H1 (cell line): ENCODE measurements around the gene LGALS9. TPM values are rescaled to one million over a fixed set of nuclear protein-coding genes. Genes with fewer than 3 reads are reported as not detected.
A peak's percentile ranks its signal among the peaks of the same experiment; 100 is the strongest.

Experiments
- BACH1 ChIP-seq: IDR thresholded peaks from 2 replicates; pipeline ENCODE4 v1.6.1; 2012; ENCODE audit warnings: low read length, improper control_type of control experiment
- CHD7 ChIP-seq: fragments of 300-600 bp; sonication (generic); IDR thresholded peaks from 2 replicates; pipeline ENCODE4 v1.7.1; 2012; ENCODE audit warnings: low read length, moderate library complexity, mild to moderate bottlenecking, inconsistent platforms; ENCODE audit not compliant: insufficient replicate concordance
- CTCF ChIP-seq, 3 experiments: IDR thresholded peaks; 1 replicate in 2 of 3; 2 replicates in 1 of 3; pipeline versions ENCODE4 v1.5.1 to v1.6.1; 2011; ENCODE audit warnings: low read length in 3 of 3, mild to moderate bottlenecking in 3 of 3, inconsistent platforms in 2 of 3, low read depth in 1 of 3, moderate library complexity in 1 of 3; ENCODE audit not compliant: insufficient read depth in 1 of 3; ENCODE audit errors: control extremely low read depth in 1 of 3
- JUND ChIP-seq: IDR thresholded peaks from 2 replicates; pipeline ENCODE4 v1.6.1; 2011; ENCODE audit warnings: mild to moderate bottlenecking, improper control_type of control experiment, low read length
- KDM1A ChIP-seq: fragments of 200-600, 300-600 bp; sonication (generic); IDR thresholded peaks from 2 replicates; pipeline ENCODE4 v1.7.1; 2016; ENCODE audit warnings: mild to moderate bottlenecking, low read length, borderline replicate concordance
- SRF ChIP-seq: IDR thresholded peaks from 2 replicates; pipeline ENCODE4 v1.6.1; 2011; ENCODE audit warnings: mild to moderate bottlenecking, low read depth, low read length, moderate library complexity
- TCF12 ChIP-seq: IDR thresholded peaks from 2 replicates; pipeline ENCODE4 v1.6.1; 2011; ENCODE audit warnings: low read depth, mild to moderate bottlenecking, low read length
- polyA plus RNA-seq, 7 experiments: library from polyadenylated mRNA; depleted of rRNA in 3 of 7; stranded (reverse) in 5 of 7; unstranded in 2 of 7; fragments of >200 nt in 5 of 7; fragments of 200-250 nt in 2 of 7; gene quantifications; 1 replicate in 5 of 7; 2 replicates in 1 of 7; 4 replicates in 1 of 7; pipeline versions ENCODE4 v1.2.1 to v1.2.3, GENCODE V29; 2011 to 2013; ENCODE audit warnings: missing spikeins in 2 of 7, mixed read lengths in 2 of 7
- total RNA-seq: library from RNA; stranded (reverse); fragmentation: NEBNext Ultra II Directional; extraction: Animal tissue kit (Norgen Biotek cat#: 25700); gene quantifications from 2 replicates; pipeline ENCODE4 v1.2.1, GENCODE V29; 2021

The LGALS9 gene
- total and polyA plus RNA-seq, 2 of the 8 experiments (the other 6 are each of a cell fraction or from before 2014, with no cell fraction given), result 0.95 to 1.7 TPM

DNA sequence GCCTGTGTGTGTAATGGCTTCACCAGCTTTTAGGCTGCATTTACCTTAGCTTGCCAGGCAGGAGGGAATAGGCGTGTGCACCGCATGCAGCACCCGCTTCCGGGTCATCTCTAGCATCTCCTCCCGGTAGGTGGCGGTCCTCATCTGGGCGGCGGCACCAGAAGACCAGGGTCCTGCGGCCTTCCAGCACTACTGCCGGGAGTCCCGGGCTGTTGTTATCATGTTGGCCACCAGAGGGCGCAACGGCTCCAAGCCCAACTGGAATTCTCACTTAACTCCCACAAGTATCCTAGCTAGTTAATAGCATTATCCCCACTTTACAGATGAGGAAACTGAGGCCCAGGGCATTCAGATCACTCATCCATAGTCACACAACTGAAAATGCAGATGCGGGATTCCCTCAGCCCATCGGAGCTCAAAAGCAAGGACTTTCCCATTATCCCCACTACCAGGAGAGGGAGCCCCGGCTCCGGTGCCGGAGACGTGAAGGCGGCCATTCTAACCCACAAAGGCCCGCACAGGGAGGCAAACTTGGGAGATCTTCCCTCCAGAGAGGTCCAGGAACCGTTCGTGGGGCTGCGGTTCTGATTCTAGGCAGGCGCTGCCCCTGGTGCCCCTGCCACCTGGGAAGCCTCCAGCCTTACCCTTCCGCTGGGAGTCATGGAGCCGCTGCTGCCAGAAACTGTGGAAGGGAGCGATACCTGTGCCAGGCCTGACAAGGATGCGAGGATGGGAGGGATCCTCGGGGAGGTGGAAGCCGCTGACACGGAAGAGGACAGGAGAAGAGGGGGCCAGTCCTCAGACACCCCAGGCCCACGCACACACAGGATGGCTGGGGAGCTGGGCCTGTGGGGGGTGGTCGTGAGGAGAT is 23.9 kb downstream of the LGALS9 start (continued):
- TF ChIP-seq CHD7 (no peak), CTCF (IDR thresholded peaks at IDR 0.05; ENCODE audit: control extremely low read depth in 1 of 3, insufficient read depth in 1 of 3, low read depth in 1 of 3, low read length in 3 of 3) (peak; percentile 70 to 89 (median 84)), JUND (0 out of 2 replicates have a peak, but pooled peaks have one; percentile 5), BACH1 (no peak), KDM1A (peak; percentile 93; the same call in 1 of the 2 replicates), TCF12 (no peak), SRF (peak; percentile 21; the same call in 1 of the 2 replicates)
